HG03064 (cell line): ENCODE results near the gene TMPRSS2.

Experiments
- ATAC-seq: cut with Tn5 transposase; IDR thresholded peaks from one replicate; pipeline ENCODE4 v1.9.1; 2021; ENCODE audit warnings: low read depth; ENCODE audit not compliant: unreplicated experiment

The TMPRSS2 gene

GRCh38 chr21:41453198-41453597 is 54.8 kb downstream of the TMPRSS2 start:
- ATAC-seq: no peak

GRCh38 chr21:41451753-41452676 is 55.9 kb downstream of the TMPRSS2 start:
- no peak for ATAC-seq

- ATAC-seq: no peak
Measured at GRCh38 chr21:41449613-41450012, 58.3 kb downstream of the TMPRSS2 start.

- no peak for ATAC-seq
Measured at GRCh38 chr21:41447356-41447755, 60.6 kb downstream of the TMPRSS2 start.

- ATAC-seq: no peak
Measured at GRCh38 chr21:41446586-41446985, 61.4 kb downstream of the TMPRSS2 start.

GRCh38 chr21:41445465-41445862 is 62.5 kb downstream of the TMPRSS2 start:
- no peak for ATAC-seq

- ATAC-seq: no peak
Measured at GRCh38 chr21:41444703-41445464, 63.1 kb downstream of the TMPRSS2 start.

GRCh38 chr21:41443562-41443961 is 64.4 kb downstream of the TMPRSS2 start:
- no peak for ATAC-seq

GRCh38 chr21:41442481-41443186 is 65.3 kb downstream of the TMPRSS2 start:
- ATAC-seq: no peak

GRCh38 chr21:41441546-41441945 is 66.4 kb downstream of the TMPRSS2 start:
- ATAC-seq: no peak

GRCh38 chr21:41439248-41439647 is 68.7 kb downstream of the TMPRSS2 start:
- ATAC-seq: no peak

GRCh38 chr21:41438425-41439113 is 69.4 kb downstream of the TMPRSS2 start:
- ATAC-seq: no peak

- ATAC-seq: no peak
Measured at GRCh38 chr21:41437729-41438128, 70.2 kb downstream of the TMPRSS2 start.

GRCh38 chr21:41435706-41436105 is 72.3 kb downstream of the TMPRSS2 start:
- ATAC-seq: no peak

- no peak for ATAC-seq
Measured at GRCh38 chr21:41433566-41433965, 74.4 kb downstream of the TMPRSS2 start.

- no peak for ATAC-seq
Measured at GRCh38 chr21:41432562-41433460, 75.1 kb downstream of the TMPRSS2 start.

GRCh38 chr21:41431788-41432548 is 76.0 kb downstream of the TMPRSS2 start:
- no peak for ATAC-seq

- no peak for ATAC-seq
Measured at GRCh38 chr21:41429925-41430491, 78.0 kb downstream of the TMPRSS2 start.
